HCT116 (cell line): Measurements from ENCODE around the gene FLNC. TPM values are rescaled to one million over a fixed set of nuclear protein-coding genes. Genes with fewer than 3 reads are reported as not detected.

Experiments used
- ATAC-seq: fragments of 200-7000 bp; cut with Tn5 transposase; 2 replicates; pipeline ENCODE4 v1.9.1; 2020; ENCODE audit warnings: mild to moderate bottlenecking, moderate library complexity
- BruUV-seq: library from RNA; stranded (reverse); fragments of 400-500 nt; replicated peaks from 2 replicates; lab custom pipeline; 2021; lab: Mats Ljungman, UMichigan
- CTCF ChIA-PET: fragments of 300-600 bp; sonication (Branson Sonifier 250); formaldehyde crosslinking; loops from one replicate; lab custom pipeline; 2021; ENCODE audit warnings: antibody characterized with exemption; lab: Charles Lee
- POLR2A ChIA-PET: fragments of 300-600, 350-600 bp; sonication (Branson Sonifier 250); formaldehyde crosslinking; loops from one replicate; lab custom pipeline; 2021; ENCODE audit warnings: antibody characterized with exemption; lab: Charles Lee
- RAD21 ChIA-PET, 2 experiments: fragments of 300-600 bp; sonication (Branson Sonifier 250); formaldehyde crosslinking; loops; one replicate each; lab custom pipeline; 2023; ENCODE audit warnings: low total read pairs in 2 of 2; ENCODE audit not compliant: uncharacterized antibody in 2 of 2, unreplicated experiment in 2 of 2, low non-redundant PET in 1 of 2; lab: Charles Lee
- DNase-seq: peaks from one replicate; pipeline ENCODE4 v3.0.0-alpha.2; 2010; ENCODE audit warnings: low read depth, low spot score
- H2AFZ ChIP-seq: fragments of 200-600 bp; shearing (Covaris generic), sonication (generic); 2 replicates; pipeline ENCODE4 v1.6.1; 2017; ENCODE audit warnings: low read depth, mixed run types, mixed read lengths, antibody characterized with exemption, low read length; ENCODE audit not compliant: poor library complexity, severe bottlenecking
- H3K27ac ChIP-seq: 2 replicates; pipeline ENCODE4 v1.5.1; 2012; ENCODE audit warnings: low read depth, low read length
- H3K27me3 ChIP-seq: fragments of 200-600 bp; sonication (generic); 2 replicates; pipeline ENCODE4 v1.6.1; 2016; ENCODE audit warnings: mixed run types, low read length, mixed read lengths; ENCODE audit not compliant: insufficient read depth
- H3K36me3 ChIP-seq, 2 experiments: fragments of 200-500 bp in 1 of 2; fragments of 200-600 bp in 1 of 2; sonication (Bioruptor generic) in 1 of 2; sonication (generic) in 1 of 2; 2 replicates each; pipeline versions ENCODE4 v1.5.1 to v1.6.1; 2014 to 2016; ENCODE audit warnings: low read length in 2 of 2, inconsistent platforms in 1 of 2, mixed read lengths in 1 of 2, mixed run types in 1 of 2; ENCODE audit not compliant: insufficient read depth in 2 of 2, control insufficient read depth in 1 of 2
- H3K4me1 ChIP-seq, 2 experiments: fragments of 200-600 bp in 1 of 2; sonication (generic) in 1 of 2; 2 replicates each; pipeline versions ENCODE4 v1.5.1 to v1.6.1; 2012 to 2017; ENCODE audit warnings: low read length in 2 of 2, inconsistent platforms in 1 of 2, mild to moderate bottlenecking in 1 of 2, mixed read lengths in 1 of 2, mixed run types in 1 of 2, moderate library complexity in 1 of 2; ENCODE audit not compliant: insufficient read depth in 2 of 2, control insufficient read depth in 1 of 2
- H3K4me2 ChIP-seq: fragments of 200-600 bp; sonication (generic); 2 replicates; pipeline ENCODE4 v1.6.1; 2017; ENCODE audit warnings: mixed run types, low read length, mixed read lengths
- H3K4me3 ChIP-seq, 2 experiments: fragments of 200-600 bp in 1 of 2; sonication (generic) in 1 of 2; replicated peaks in 1 of 2; 2 replicates each; pipeline ENCODE4 v1.5.1; 2011 to 2016; ENCODE audit warnings: low read length in 2 of 2, control low read depth in 1 of 2, low read depth in 1 of 2, mild to moderate bottlenecking in 1 of 2, mixed read lengths in 1 of 2, mixed run types in 1 of 2
- H3K79me2 ChIP-seq: fragments of 200-600 bp; sonication (generic); 2 replicates; pipeline ENCODE4 v1.6.1; 2017; ENCODE audit warnings: mild to moderate bottlenecking, mixed run types, low read length, moderate library complexity, mixed read lengths; ENCODE audit not compliant: insufficient read depth
- H3K9ac ChIP-seq: fragments of 200-600 bp; sonication (generic); 2 replicates; pipeline ENCODE4 v1.6.1; 2016; ENCODE audit warnings: low read length, mixed read lengths
- H3K9me2 ChIP-seq: fragments of 200-600 bp; sonication (generic), shearing (Covaris generic); 2 replicates; pipeline ENCODE4 v1.6.1; 2017; ENCODE audit warnings: mixed run types, mild to moderate bottlenecking, moderate library complexity; ENCODE audit not compliant: insufficient read depth
- H3K9me3 ChIP-seq, 2 experiments: fragments of 200-500 bp in 1 of 2; fragments of 200-600 bp in 1 of 2; sonication (Bioruptor generic) in 1 of 2; sonication (generic) in 1 of 2; 2 replicates each; pipeline ENCODE4 v1.6.1; 2014 to 2017; ENCODE audit warnings: low read length in 2 of 2, mixed read lengths in 2 of 2, inconsistent platforms in 1 of 2, low read depth in 1 of 2, mild to moderate bottlenecking in 1 of 2, mixed run types in 1 of 2, moderate library complexity in 1 of 2; ENCODE audit not compliant: control insufficient read depth in 1 of 2, insufficient read depth in 1 of 2
- H4K20me1 ChIP-seq: fragments of 200-600 bp; sonication (generic), shearing (Covaris generic); 2 replicates; pipeline ENCODE4 v1.6.1; 2017; ENCODE audit warnings: mixed run types, mild to moderate bottlenecking, moderate library complexity; ENCODE audit not compliant: insufficient read depth
- TCF7L2 ChIP-seq: IDR thresholded peaks from 2 replicates; pipeline ENCODE4 v1.7.0; 2011; ENCODE audit warnings: borderline replicate concordance, inconsistent platforms; ENCODE audit not compliant: insufficient read depth, insufficient read length; ENCODE audit errors: extremely low read depth
- intact Hi-C: fragments of 100-400 bp; cut with micrococcal nuclease; formaldehyde crosslinking; loops from 2 replicates; pipeline ENCODE4 v1.10.0; 2022
- total RNA-seq: library from RNA; stranded (reverse); gene quantifications from one replicate; pipeline ENCODE4 v1.2.1, GENCODE V29; 2021; ENCODE audit not compliant: unreplicated experiment
- TF ChIP-seq, protein P1 (sequence below), 3 experiments: fragments of 200-600 bp in 1 of 3; sonication (generic) in 1 of 3; IDR thresholded peaks in 2 of 3; conservative IDR thresholded peaks in 1 of 3; 2 replicates each; pipeline ENCODE4 v1.5.1; 2012 to 2017; ENCODE audit warnings: low read depth in 2 of 3, low read length in 2 of 3, antibody characterized with exemption in 1 of 3, borderline replicate concordance in 1 of 3, control low read depth in 1 of 3, mild to moderate bottlenecking in 1 of 3, mixed read lengths in 1 of 3, mixed run types in 1 of 3, moderate library complexity in 1 of 3; ENCODE audit not compliant: insufficient read depth in 1 of 3

The FLNC gene
- total RNA-seq, 1 experiment from 2014 or later: 42.8 TPM

DNA sequence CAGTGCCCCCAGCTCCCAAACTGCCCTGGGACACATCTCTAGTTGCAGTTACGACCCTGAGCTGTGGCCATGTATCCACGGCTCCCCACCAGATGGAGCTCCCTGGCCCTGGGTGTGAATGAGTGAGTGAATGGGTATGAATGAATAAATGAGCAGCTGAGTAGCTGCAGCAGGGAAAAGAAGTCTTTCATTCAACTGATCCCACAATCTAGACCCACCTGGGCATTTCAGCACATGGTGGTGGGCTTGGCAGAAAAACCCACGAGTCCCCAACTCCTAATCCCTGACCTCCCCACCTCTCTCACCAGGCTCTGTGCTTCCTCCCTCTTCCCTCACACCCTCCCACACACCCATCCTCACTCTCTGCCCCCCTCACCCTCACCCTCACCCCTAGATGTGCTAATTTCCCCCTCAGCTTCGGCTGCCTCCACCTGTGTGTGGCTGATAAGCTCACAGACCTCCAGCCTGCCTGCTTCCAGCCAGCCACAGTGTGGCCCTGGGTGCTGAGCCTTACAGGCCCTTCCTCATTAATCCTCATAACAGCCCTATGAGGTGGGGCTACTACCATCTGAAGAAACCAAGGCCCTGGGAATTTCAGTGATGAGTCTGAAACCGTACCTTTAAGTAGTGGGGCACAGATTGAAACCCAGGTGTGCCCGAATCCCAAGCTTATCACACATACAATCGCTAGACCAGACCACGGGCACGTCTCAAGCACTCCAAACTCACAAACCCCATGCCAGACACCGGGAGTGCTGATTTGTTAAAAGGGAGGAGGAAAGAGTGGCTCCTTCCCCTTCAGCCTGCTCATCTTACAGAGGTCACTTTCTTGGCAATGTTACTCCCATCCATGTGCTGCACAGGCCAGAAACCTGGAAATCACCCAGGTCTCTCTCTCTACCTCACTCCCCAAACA, 30.2 kb downstream of the FLNC start:
- H3K36me3 ChIP-seq: peaks cover 0 to 7% of the 10 kb centered on the region in 2 experiments; a peak in 2 of 4 replicates
- H3K4me1 ChIP-seq: peaks cover 5 to 13% of the 10 kb centered on the region in 2 experiments; a peak in 3 of 4 replicates
- no peak overlapping the region for H3K4me2 ChIP-seq
- H3K9me2 ChIP-seq: no peaks in the 10 kb centered on the region
- no peaks in the 10 kb centered on the region for H4K20me1 ChIP-seq
- no peak overlapping the region for H3K27ac ChIP-seq
- no TSS peak for BruUV-seq
- H3K9me3 ChIP-seq: no peaks in the 10 kb centered on the region
- peaks cover 23% of the 10 kb centered on the region for H3K79me2 ChIP-seq
- DNase-seq (no peak), ATAC-seq (no peak)
- intact Hi-C loops: no loop called here
- CTCF ChIA-PET: interaction anchor here (0.7 to 3.2 kb wide), 8 partner anchors 14 to 353 kb away, joined by 3 to 13 read pairs (median 5); no protein-coding TSS in a partner anchor
- no peak overlapping the region for H3K4me3 ChIP-seq
- TF ChIP-seq, protein P1, sequence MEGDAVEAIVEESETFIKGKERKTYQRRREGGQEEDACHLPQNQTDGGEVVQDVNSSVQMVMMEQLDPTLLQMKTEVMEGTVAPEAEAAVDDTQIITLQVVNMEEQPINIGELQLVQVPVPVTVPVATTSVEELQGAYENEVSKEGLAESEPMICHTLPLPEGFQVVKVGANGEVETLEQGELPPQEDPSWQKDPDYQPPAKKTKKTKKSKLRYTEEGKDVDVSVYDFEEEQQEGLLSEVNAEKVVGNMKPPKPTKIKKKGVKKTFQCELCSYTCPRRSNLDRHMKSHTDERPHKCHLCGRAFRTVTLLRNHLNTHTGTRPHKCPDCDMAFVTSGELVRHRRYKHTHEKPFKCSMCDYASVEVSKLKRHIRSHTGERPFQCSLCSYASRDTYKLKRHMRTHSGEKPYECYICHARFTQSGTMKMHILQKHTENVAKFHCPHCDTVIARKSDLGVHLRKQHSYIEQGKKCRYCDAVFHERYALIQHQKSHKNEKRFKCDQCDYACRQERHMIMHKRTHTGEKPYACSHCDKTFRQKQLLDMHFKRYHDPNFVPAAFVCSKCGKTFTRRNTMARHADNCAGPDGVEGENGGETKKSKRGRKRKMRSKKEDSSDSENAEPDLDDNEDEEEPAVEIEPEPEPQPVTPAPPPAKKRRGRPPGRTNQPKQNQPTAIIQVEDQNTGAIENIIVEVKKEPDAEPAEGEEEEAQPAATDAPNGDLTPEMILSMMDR (IDR thresholded peaks at IDR 0.05 in 2 of 3, conservative IDR thresholded peaks at IDR 0.05 in 1 of 3; ENCODE audit: borderline replicate concordance in 1 of 3, insufficient read depth in 1 of 3, low read depth in 2 of 3, low read length in 2 of 3): peak in 2 of 3 experiments; percentile 21 to 26; a peak in 3 of 6 replicates
- no peak for TF ChIP-seq TCF7L2
- TF ChIP-seq, all 23 proteins: peak for 1
- Histone ChIP-seq H3K9ac (no peak overlapping the region), H2AFZ (no peak overlapping the region), H3K27me3 (no peaks in the 10 kb centered on the region)
- ChIA-PET POLR2A (interaction anchor here (0.5 kb wide), 1 partner anchor 32 kb away, joined by 4 read pairs; no protein-coding TSS in a partner anchor), RAD21 (interaction anchor here in 1 of 2 experiments (1.1 kb wide), 1 partner anchor 20 kb away, joined by 7 read pairs; no protein-coding TSS in a partner anchor)
